ENCODE measurements around the gene TMEM151B.

TMEM151B gene

DNA sequence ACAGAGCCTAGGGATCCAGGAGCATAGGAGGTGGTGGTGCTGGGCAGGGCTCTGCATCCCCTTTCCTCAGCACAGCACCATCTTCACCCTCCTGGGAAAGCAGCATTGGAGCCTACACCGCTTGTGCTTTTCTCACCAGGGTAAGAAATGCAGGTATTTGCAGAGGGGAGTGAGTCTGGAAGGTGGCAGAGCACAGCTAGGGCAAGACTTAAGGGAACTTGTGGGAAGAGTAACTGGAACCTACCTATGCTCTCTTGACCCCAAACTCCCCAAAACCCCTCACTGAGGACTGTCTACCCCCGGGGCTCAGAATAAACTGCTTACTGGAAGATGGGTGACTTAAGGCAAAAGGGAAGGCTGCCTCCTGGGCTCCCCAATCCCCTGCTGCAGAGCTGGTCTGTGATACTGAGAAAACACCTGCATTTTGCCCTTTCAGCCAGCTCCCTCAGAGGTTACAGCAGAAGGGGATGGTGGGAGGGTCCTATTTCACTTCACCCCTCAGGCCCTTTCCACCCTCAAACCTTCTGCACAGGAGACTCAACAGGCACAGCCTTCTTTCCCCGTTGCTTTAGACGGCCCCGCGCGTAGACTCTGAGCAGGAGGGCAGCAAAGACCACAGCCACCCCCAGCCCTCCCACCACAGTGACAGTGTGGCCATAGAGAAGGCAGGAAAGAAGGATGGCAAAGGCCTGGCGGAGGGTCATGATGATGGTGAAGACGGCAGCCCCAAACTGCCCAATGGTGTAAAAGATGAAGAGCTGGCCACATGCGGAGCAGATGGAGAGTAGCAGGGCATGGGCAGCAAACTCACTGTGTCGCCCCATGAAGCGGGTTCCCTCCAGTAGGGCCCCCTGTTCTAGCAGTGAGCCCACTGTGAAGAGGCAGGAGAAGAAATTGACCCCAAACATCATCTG is 15.8 kb upstream of the TMEM151B start:
- FAIRE-seq = no peak
- DNase-seq (ENCODE audit: insufficient read length) = no peak
- TF ChIP-seq POLR2AphosphoS5 (IDR thresholded peaks at IDR 0.05; ENCODE audit: low read depth, low read length) (peak; percentile 85), TAF1 (IDR thresholded peaks at IDR 0.05; ENCODE audit: borderline replicate concordance, low read depth, low read length) (no peak), POLR2A (IDR thresholded peaks at IDR 0.05; ENCODE audit: low read depth, low read length) (peak; percentile 53)

- DNase-seq (ENCODE audit: insufficient read length) (no peak), FAIRE-seq (no peak)
- TF ChIP-seq POLR2A (IDR thresholded peaks at IDR 0.05; ENCODE audit: low read depth, low read length) = peak; percentile 71
- peak; percentile 84 for TF ChIP-seq POLR2AphosphoS5 (IDR thresholded peaks at IDR 0.05; ENCODE audit: low read depth, low read length)
- TF ChIP-seq TAF1 (IDR thresholded peaks at IDR 0.05; ENCODE audit: borderline replicate concordance, low read depth, low read length) = no peak
Measured at GRCh38 chr6:44255105-44255808, 15.0 kb upstream of the TMEM151B start.

GRCh38 chr6:44255871-44256774 is 14.1 kb upstream of the TMEM151B start:
- DNase-seq (ENCODE audit: insufficient read length) (no peak), FAIRE-seq (no peak)
- 0 out of 2 replicates have a peak, but pooled peaks have one; percentile 14 for TF ChIP-seq POLR2AphosphoS5 (IDR thresholded peaks at IDR 0.05; ENCODE audit: low read depth, low read length)
- no peak for TF ChIP-seq POLR2A (IDR thresholded peaks at IDR 0.05; ENCODE audit: low read depth, low read length)

DNA sequence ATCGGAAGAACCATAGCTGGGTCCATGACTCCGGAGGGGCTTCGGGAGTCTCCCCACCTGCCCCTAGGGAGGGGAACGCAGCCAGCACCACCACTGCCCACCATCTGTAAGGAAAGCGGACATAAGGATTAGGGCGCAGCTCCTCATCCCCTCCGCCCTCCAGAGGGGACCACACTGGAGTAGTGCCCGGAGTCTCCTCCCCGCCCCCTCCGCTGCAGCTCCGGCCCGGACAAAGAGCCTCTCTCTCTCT is 13.6 kb upstream of the TMEM151B start:
- TF ChIP-seq POLR2AphosphoS5 (IDR thresholded peaks at IDR 0.05; ENCODE audit: low read depth, low read length) (no peak), POLR2A (IDR thresholded peaks at IDR 0.05; ENCODE audit: low read depth, low read length) (no peak), TAF1 (IDR thresholded peaks at IDR 0.05; ENCODE audit: borderline replicate concordance, low read depth, low read length) (no peak)
- DNase-seq (ENCODE audit: insufficient read length) = no peak
- peak; percentile 60 for FAIRE-seq

DNA sequence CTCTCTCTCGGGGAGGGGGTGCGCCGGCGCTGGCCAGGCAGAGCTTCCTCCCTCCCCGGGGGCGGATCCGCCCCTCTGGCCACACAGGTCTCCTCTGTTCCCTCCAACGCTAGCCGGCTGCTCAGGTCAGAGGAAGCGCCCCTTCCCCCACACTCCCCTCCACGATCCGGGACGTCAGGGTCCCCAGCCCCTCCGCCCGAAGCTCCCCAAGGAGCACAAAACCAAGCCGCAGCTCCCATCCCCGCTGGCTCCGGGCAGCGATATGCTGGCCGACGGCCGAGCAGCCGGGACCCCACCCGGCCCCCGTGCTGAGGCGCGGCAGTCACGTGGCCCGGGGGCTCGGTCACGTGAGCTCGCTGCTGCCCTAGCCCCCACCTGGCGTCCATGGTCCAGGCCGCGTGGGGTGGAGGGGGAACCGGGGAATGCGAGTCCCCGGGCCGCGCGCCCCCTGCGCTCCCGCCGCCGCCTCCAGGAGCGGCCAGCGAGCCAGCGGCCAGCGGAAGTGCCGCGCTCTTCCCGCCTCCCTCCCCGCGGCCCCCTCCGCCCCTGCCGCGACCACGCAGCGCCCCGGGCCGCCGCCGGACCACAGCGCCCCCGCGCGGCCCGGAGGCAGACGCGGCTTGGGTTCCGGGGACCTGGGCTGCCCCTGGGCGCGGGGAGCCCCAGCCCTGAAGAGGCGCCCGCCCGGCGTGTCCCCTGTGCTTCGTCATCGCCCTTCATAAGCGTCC is 13.1 kb upstream of the TMEM151B start, which contains the start of gene SLC35B2:
TSS of gene SLC35B2 (minus strand) at position 504 of the 728 bp plus-strand sequence. CDS start at position 386, 118 bp downstream.
- peak; percentile 77 for DNase-seq (ENCODE audit: insufficient read length)
- TF ChIP-seq POLR2AphosphoS5 (IDR thresholded peaks at IDR 0.05; ENCODE audit: low read depth, low read length) (no peak; the same call in 1 of the 2 replicates), POLR2A (IDR thresholded peaks at IDR 0.05; ENCODE audit: low read depth, low read length) (peak; percentile 68; the same call in 1 of the 2 replicates), TAF1 (IDR thresholded peaks at IDR 0.05; ENCODE audit: borderline replicate concordance, low read depth, low read length) (peak; percentile 35; the same call in 1 of the 2 replicates)
- FAIRE-seq = peak; percentile 88

GRCh38 chr6:44257753-44258324 is 12.4 kb upstream of the TMEM151B start:
- FAIRE-seq (no peak), DNase-seq (ENCODE audit: insufficient read length) (no peak)
- TF ChIP-seq TAF1 (IDR thresholded peaks at IDR 0.05; ENCODE audit: borderline replicate concordance, low read depth, low read length) (no peak), POLR2A (IDR thresholded peaks at IDR 0.05; ENCODE audit: low read depth, low read length) (peak; percentile 68; the same call in 1 of the 2 replicates), POLR2AphosphoS5 (IDR thresholded peaks at IDR 0.05; ENCODE audit: low read depth, low read length) (peak; percentile 80; the same call in 1 of the 2 replicates)

DNA sequence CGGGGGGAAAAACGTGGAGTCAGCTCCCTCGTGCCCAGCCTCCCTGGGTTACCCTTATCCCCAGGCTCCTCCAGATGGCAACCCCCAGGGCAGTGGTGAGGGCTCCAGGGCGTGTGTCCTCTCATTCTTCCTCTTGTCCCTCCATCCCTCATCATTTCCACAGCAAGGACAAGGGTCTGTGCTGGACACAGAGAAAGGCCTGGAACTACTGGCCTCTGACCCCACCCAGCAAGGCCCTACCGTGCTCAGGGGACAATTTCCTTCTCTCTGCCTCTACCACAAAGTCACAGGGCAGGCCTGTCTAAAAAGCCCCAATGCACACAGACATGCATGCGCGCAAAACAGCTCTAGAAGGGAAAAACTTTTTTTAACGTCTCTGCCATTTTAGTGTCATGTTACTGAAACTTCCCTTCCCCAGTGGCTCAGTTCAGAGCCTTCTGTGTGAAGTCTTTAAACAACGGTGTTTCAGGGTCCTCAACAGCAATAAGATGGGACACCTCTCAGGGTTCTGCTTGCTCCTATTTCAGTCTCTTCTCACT is 11.9 kb upstream of the TMEM151B start:
- TF ChIP-seq TAF1 (IDR thresholded peaks at IDR 0.05; ENCODE audit: borderline replicate concordance, low read depth, low read length) (no peak), POLR2AphosphoS5 (IDR thresholded peaks at IDR 0.05; ENCODE audit: low read depth, low read length) (no peak), POLR2A (IDR thresholded peaks at IDR 0.05; ENCODE audit: low read depth, low read length) (no peak)
- DNase-seq (ENCODE audit: insufficient read length) (no peak), FAIRE-seq (peak; percentile 51)

DNA sequence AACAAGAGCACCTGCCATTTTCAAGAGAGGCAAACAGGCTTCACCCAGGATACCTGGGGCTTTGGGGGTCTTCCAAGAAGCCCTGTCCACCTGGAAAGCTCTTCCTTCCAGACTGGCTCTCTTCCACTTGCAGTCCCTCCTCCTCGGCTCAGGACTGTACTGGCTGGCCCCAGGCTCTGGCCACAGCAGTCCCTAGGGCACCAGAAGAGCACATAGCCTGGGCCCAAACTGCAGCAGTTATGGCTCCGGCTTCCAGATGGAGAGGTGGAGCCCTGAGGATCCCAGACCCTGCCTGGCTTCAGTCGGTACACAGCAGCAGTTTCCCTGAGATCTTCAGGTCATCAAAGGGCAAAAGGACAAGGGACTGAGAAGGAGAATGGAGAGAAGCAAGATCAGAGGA is 11.3 kb upstream of the TMEM151B start:
- FAIRE-seq = no peak
- no peak for DNase-seq (ENCODE audit: insufficient read length)
- no peak for TF ChIP-seq POLR2A (IDR thresholded peaks at IDR 0.05; ENCODE audit: low read depth, low read length)
- no peak for TF ChIP-seq TAF1 (IDR thresholded peaks at IDR 0.05; ENCODE audit: borderline replicate concordance, low read depth, low read length)
- no peak for TF ChIP-seq POLR2AphosphoS5 (IDR thresholded peaks at IDR 0.05; ENCODE audit: low read depth, low read length)

DNA sequence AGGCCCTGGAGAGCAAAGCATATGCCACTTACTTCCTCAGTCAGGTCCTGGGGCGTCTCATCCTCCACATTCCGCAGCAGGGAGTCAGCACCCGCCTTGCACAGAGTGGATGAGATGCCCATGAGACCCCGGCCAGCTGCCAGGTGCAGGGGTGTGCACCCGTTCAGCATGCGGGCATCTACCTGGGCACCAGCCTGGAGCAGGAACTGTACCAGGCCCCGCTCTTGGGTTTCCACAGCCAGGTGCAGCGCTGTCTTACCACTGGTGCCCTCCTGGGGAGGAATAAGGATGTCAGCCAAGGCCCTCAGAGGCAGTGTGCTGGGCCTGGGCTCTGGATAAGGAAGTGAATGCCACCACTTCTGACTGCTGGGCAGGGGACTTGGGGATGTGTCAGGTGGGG is 10.2 kb upstream of the TMEM151B start:
- no peak for TF ChIP-seq TAF1 (IDR thresholded peaks at IDR 0.05; ENCODE audit: borderline replicate concordance, low read depth, low read length)
- TF ChIP-seq POLR2AphosphoS5 (IDR thresholded peaks at IDR 0.05; ENCODE audit: low read depth, low read length) = no peak; the same call in 1 of the 2 replicates
- TF ChIP-seq POLR2A (IDR thresholded peaks at IDR 0.05; ENCODE audit: low read depth, low read length) = peak; percentile 22; the same call in 1 of the 2 replicates
- DNase-seq (ENCODE audit: insufficient read length) (no peak), FAIRE-seq (no peak)

Measured in GM12892 (cell line).